Measurements from ENCODE around the gene TSPAN31. TPM values are rescaled to one million over a fixed set of nuclear protein-coding genes. Genes with fewer than 3 reads are reported as not detected.

Gene TSPAN31
- 39.9 TPM for total RNA-seq
- long read RNA-seq, transcript TSPAN31-201 (6 exons, 1,849 nt) = major isoform, 69 of 92 reads
- long read RNA-seq, partial matches to known transcripts = 7 of 92 reads
- long read RNA-seq, other reads (novel, unspliced or antisense) = 12 of 92 reads

- DNase-seq = peak; percentile 98
- Histone ChIP-seq H3K4me3 (peak within 1 kb of the TSS; percentile 75), H3K27ac (peak within 1 kb of the TSS; percentile 94), H3K27me3 (peaks cover 9% of the 10 kb centered on the region), H3K9me3 (no peaks in the 10 kb centered on the region), H3K4me1 (peaks cover 14% of the 10 kb centered on the region), H3K36me3 (peaks cover 33% of the 10 kb centered on the region)
- ATAC-seq = peak; percentile 95
- TF ChIP-seq, protein P1, sequence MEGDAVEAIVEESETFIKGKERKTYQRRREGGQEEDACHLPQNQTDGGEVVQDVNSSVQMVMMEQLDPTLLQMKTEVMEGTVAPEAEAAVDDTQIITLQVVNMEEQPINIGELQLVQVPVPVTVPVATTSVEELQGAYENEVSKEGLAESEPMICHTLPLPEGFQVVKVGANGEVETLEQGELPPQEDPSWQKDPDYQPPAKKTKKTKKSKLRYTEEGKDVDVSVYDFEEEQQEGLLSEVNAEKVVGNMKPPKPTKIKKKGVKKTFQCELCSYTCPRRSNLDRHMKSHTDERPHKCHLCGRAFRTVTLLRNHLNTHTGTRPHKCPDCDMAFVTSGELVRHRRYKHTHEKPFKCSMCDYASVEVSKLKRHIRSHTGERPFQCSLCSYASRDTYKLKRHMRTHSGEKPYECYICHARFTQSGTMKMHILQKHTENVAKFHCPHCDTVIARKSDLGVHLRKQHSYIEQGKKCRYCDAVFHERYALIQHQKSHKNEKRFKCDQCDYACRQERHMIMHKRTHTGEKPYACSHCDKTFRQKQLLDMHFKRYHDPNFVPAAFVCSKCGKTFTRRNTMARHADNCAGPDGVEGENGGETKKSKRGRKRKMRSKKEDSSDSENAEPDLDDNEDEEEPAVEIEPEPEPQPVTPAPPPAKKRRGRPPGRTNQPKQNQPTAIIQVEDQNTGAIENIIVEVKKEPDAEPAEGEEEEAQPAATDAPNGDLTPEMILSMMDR (IDR thresholded peaks at IDR 0.05) = no peak
- intact Hi-C loops (cut with DNase I) = no loop called here
These were observed at the start of gene TSPAN31 for GRCh38 chr12:57744777-57745484. TSS of gene TSPAN31 (plus strand) at chr12:57745039. CDS start at chr12:57745155, 116 bp downstream.

DNA sequence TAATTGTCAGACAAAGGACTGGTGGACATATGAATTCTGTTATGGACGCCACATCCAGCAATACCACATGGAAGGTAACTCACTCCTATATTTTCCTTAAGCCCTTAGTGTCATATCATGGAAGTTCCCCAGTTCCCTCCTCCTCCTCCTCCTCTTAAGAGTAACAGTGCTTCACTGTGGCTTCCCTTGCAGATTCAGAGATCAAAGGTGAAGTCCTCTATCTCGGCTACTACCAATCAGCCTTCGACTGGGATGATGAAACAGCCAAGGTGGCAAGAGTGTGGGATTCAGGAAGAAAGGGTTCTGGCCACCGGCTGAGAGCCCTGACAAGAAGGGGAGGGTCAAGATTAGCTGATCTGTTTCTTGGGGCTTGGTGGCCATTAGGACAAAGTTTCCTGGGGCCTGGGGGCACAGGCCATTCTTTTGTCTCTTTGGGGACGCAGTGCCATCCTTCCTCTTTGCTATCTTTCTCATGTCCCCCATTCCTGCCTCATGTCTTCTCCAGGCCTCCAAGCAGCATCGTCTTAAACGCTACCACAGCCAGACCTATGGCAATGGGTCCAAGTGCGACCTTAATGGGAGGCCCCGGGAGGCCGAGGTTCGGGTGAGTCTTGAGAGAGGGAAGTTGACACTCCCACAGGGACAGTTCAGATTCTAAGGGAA, 48.9 kb upstream of the TSPAN31 start:
- no peak overlapping the region for H3K4me3 ChIP-seq
- no peaks in the 10 kb centered on the region for H3K27me3 ChIP-seq
- DNase-seq (no peak), ATAC-seq (no peak)
- intact Hi-C loops (cut with DNase I) = no loop called here
- no peaks in the 10 kb centered on the region for H3K9me3 ChIP-seq
- H3K27ac ChIP-seq = no peak overlapping the region
- TF ChIP-seq, protein P1 (IDR thresholded peaks at IDR 0.05) = no peak
- peaks cover 14% of the 10 kb centered on the region for H3K4me1 ChIP-seq
- H3K36me3 ChIP-seq = peaks cover 43% of the 10 kb centered on the region

DNA sequence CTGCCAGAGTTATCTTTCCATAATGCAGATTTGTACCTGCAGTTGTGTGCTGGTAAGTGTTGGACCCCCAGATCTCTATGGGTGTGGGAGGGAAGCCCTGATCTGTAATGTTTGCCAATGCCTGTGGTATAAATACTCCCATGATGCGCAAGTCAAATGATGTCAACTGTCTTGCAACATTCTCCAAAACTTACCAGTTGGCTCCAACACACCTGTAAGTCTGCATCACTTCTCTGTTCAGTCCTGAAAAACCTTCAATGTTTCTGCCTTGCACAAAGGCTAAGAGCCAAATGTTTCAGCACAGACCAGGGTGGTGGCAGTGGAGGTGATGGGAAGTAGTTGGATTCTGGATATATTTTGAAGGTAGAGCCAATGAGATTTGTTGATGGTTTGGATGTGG, 47.8 kb upstream of the TSPAN31 start:
- peaks cover 47% of the 10 kb centered on the region for H3K36me3 ChIP-seq
- ATAC-seq = no peak
- TF ChIP-seq, protein P1 (IDR thresholded peaks at IDR 0.05) = no peak

DNA sequence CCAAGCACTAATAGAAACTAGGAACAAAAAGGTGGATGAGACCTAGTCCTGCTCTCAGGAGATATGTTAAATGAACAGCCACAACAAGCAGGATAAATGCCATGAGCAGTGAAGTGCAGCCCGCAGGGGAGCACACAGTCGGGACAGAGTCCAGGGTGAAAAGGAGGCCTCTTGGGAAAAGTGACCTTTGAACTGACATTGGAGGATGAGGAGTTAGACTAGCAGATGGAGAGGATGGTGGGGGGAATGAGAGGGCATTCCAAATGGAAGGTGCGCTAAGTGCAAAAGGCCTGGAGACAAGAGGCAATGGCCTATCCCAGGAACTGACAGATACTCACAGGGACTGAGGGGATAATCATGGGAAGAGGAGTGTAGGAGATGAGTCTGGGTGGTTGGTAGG, 46.4 kb upstream of the TSPAN31 start:
- Histone ChIP-seq H3K27ac (no peak overlapping the region), H3K27me3 (no peaks in the 10 kb centered on the region), H3K36me3 (peaks cover 59% of the 10 kb centered on the region), H3K4me3 (no peak overlapping the region), H3K9me3 (no peaks in the 10 kb centered on the region), H3K4me1 (peaks cover 11% of the 10 kb centered on the region)
- no peak for DNase-seq
- TF ChIP-seq, protein P1 (IDR thresholded peaks at IDR 0.05) = no peak
- no peak for ATAC-seq
- intact Hi-C loops (cut with DNase I) = no loop called here

More for the DNA sequence above, 47.8 kb upstream of the TSPAN31 start:
- H3K9me3 ChIP-seq = no peaks in the 10 kb centered on the region
- intact Hi-C loops (cut with DNase I) = no loop called here
- H3K4me3 ChIP-seq = no peak overlapping the region
- no peak overlapping the region for H3K27ac ChIP-seq
- no peaks in the 10 kb centered on the region for H3K27me3 ChIP-seq
- DNase-seq = no peak
- H3K4me1 ChIP-seq = peaks cover 14% of the 10 kb centered on the region

GRCh38 chr12:57700317-57700716, 44.5 kb upstream of the TSPAN31 start:
- peaks cover 1% of the 10 kb centered on the region for H3K4me1 ChIP-seq
- ATAC-seq = no peak
- no peaks in the 10 kb centered on the region for H3K9me3 ChIP-seq
- no peaks in the 10 kb centered on the region for H3K27me3 ChIP-seq
- TF ChIP-seq, protein P1 (IDR thresholded peaks at IDR 0.05) = no peak
- H3K4me3 ChIP-seq = no peak overlapping the region
- intact Hi-C loops (cut with DNase I) = no loop called here
- no peak for DNase-seq
- no peak overlapping the region for H3K27ac ChIP-seq
- peaks cover 67% of the 10 kb centered on the region for H3K36me3 ChIP-seq
